Upper lobe of right lung (tissue), 1 donor: ENCODE data around the gene ADAMTS2. TPM values are rescaled to one million over a fixed set of nuclear protein-coding genes. Genes with fewer than 3 reads are reported as not detected.

Experiments used
- ATAC-seq: fragments of 200-7000 bp; cut with Tn5 transposase; one replicate; pipeline ENCODE4 v1.9.1; 2020; ENCODE audit warnings: mild to moderate bottlenecking, moderate library complexity
- DNase-seq: peaks from one replicate; pipeline ENCODE4 v3.0.0-alpha.2; 2020
- H3K27ac ChIP-seq: fragments of 200-600 bp; one replicate; pipeline ENCODE4 v1.8.0; 2022
- H3K27me3 ChIP-seq: fragments of 200-600 bp; one replicate; pipeline ENCODE4 v1.8.0; 2022; ENCODE audit warnings: mild to moderate bottlenecking
- H3K36me3 ChIP-seq: fragments of 200-600 bp; one replicate; pipeline ENCODE4 v1.8.0; 2022
- H3K4me1 ChIP-seq: fragments of 200-600 bp; one replicate; pipeline ENCODE4 v1.8.0; 2022
- H3K4me3 ChIP-seq: fragments of 200-600 bp; one replicate; pipeline ENCODE4 v1.8.0; 2022; ENCODE audit warnings: mild to moderate bottlenecking
- H3K9me3 ChIP-seq: fragments of 200-600 bp; one replicate; pipeline ENCODE4 v1.8.0; 2022
- CTCF ChIP-seq: fragments of 200-600 bp; IDR thresholded peaks from one replicate; pipeline ENCODE4 v1.8.0; 2022; ENCODE audit warnings: antibody characterized with exemption
- intact Hi-C: fragments of 100-400 bp; cut with DNase I; formaldehyde crosslinking; loops from one replicate; pipeline ENCODE4 v1.11.0; 2022
- total RNA-seq: library from RNA; stranded (reverse); fragmentation: NEBNext Ultra II Directional; extraction: Animal tissue kit (Norgen Biotek cat#: 25700); gene quantifications from one replicate; pipeline ENCODE4 v1.2.1, GENCODE V29; 2021
- donor health status: DM: no; HTN: yes; CAD: no; lungs with severe emphysema.

ADAMTS2 gene
- total RNA-seq, 1 donor from 2014 or later = 16.4 TPM

- intact Hi-C loops = no loop called here
- DNase-seq = no peak
- Histone ChIP-seq H3K9me3 (no peaks in the 10 kb centered on the region), H3K36me3 (no peaks in the 10 kb centered on the region), H3K4me3 (no peak overlapping the region), H3K4me1 (no peaks in the 10 kb centered on the region), H3K27ac (no peak overlapping the region), H3K27me3 (no peaks in the 10 kb centered on the region)
- no peak for ATAC-seq
- no peak for TF ChIP-seq CTCF
Observed at GRCh38 chr5:179333796-179334761, 11.2 kb downstream of the ADAMTS2 start.

- TF ChIP-seq CTCF = no peak
- H3K27me3 ChIP-seq = no peaks in the 10 kb centered on the region
- ATAC-seq (peak; percentile 27), DNase-seq (no peak)
- no peak overlapping the region for H3K4me3 ChIP-seq
- no peaks in the 10 kb centered on the region for H3K9me3 ChIP-seq
- H3K36me3 ChIP-seq = no peaks in the 10 kb centered on the region
- no peaks in the 10 kb centered on the region for H3K4me1 ChIP-seq
- intact Hi-C loops = no loop called here
- no peak overlapping the region for H3K27ac ChIP-seq
Observed at GRCh38 chr5:179332741-179333290, 12.4 kb downstream of the ADAMTS2 start.

GRCh38 chr5:179331591-179332375 lies 13.5 kb downstream of the ADAMTS2 start:
- ATAC-seq (no peak), DNase-seq (no peak)
- Histone ChIP-seq H3K4me1 (no peaks in the 10 kb centered on the region), H3K36me3 (no peaks in the 10 kb centered on the region), H3K9me3 (no peaks in the 10 kb centered on the region), H3K4me3 (no peak overlapping the region), H3K27me3 (no peaks in the 10 kb centered on the region), H3K27ac (no peak overlapping the region)
- no peak for TF ChIP-seq CTCF
- intact Hi-C loops = no loop called here

- Histone ChIP-seq H3K27me3 (no peaks in the 10 kb centered on the region), H3K9me3 (no peaks in the 10 kb centered on the region), H3K4me3 (no peak overlapping the region), H3K27ac (no peak overlapping the region), H3K4me1 (no peaks in the 10 kb centered on the region), H3K36me3 (no peaks in the 10 kb centered on the region)
- ATAC-seq (peak; percentile 18), DNase-seq (no peak)
- TF ChIP-seq CTCF = no peak
- intact Hi-C loops = no loop called here
Observed at GRCh38 chr5:179330186-179330900, 14.9 kb downstream of the ADAMTS2 start.

GRCh38 chr5:179328291-179328690 lies 17.0 kb downstream of the ADAMTS2 start:
- H3K9me3 ChIP-seq = no peaks in the 10 kb centered on the region
- no peak for ATAC-seq
- no peak for TF ChIP-seq CTCF
- H3K4me1 ChIP-seq = no peaks in the 10 kb centered on the region
- no peak overlapping the region for H3K4me3 ChIP-seq
- DNase-seq = no peak
- H3K27me3 ChIP-seq = no peaks in the 10 kb centered on the region
- no peaks in the 10 kb centered on the region for H3K36me3 ChIP-seq
- intact Hi-C loops = no loop called here
- no peak overlapping the region for H3K27ac ChIP-seq
